Fibroblast of the aortic adventitia (primary cell): ENCODE measurements around the gene PLOD3. TPM values are rescaled to one million over a fixed set of nuclear protein-coding genes. Genes with fewer than 3 reads are reported as not detected.
A peak's percentile ranks its signal among the peaks of the same experiment; 100 is the strongest.

ENCODE experiments used
- DNase-seq: peaks from one replicate; pipeline ENCODE4 v3.0.0-alpha.2; 2010; ENCODE audit warnings: low read depth
- H3K4me3 ChIP-seq: 2 replicates; pipeline ENCODE4 v1.5.1; 2011; ENCODE audit warnings: low read depth, mild to moderate bottlenecking, control low read depth, low read length, moderate library complexity
- CTCF ChIP-seq: IDR thresholded peaks from 2 replicates; pipeline ENCODE4 v1.5.1; 2011; ENCODE audit warnings: mild to moderate bottlenecking, low read length, control low read depth, inconsistent platforms; ENCODE audit not compliant: insufficient read depth
- total RNA-seq: library from RNA; depleted of rRNA; stranded (reverse); fragments of >200 nt; gene quantifications from 2 replicates; pipeline ENCODE4 v1.2.3, GENCODE V29; 2012; ENCODE audit warnings: low replicate concordance

The PLOD3 gene
- total RNA-seq, 1 donor = 45.5 TPM

GRCh38 chr7:101226721-101227120, 9.3 kb upstream of the PLOD3 start:
- TF ChIP-seq CTCF = no peak
- peak; percentile 13 for DNase-seq
- H3K4me3 ChIP-seq = no peak overlapping the region

GRCh38 chr7:101225650-101226049, 8.3 kb upstream of the PLOD3 start:
- no peak overlapping the region for H3K4me3 ChIP-seq
- TF ChIP-seq CTCF = no peak
- DNase-seq = no peak

- no peak for TF ChIP-seq CTCF
- no peak for DNase-seq
- H3K4me3 ChIP-seq = no peak overlapping the region
Measured at GRCh38 chr7:101223528-101223927, 6.1 kb upstream of the PLOD3 start.

GRCh38 chr7:101222275-101222830, 5.0 kb upstream of the PLOD3 start:
- no peak for TF ChIP-seq CTCF
- no peak overlapping the region for H3K4me3 ChIP-seq
- DNase-seq = no peak

- TF ChIP-seq CTCF = no peak
- H3K4me3 ChIP-seq = no peak overlapping the region
- DNase-seq = no peak
Measured at GRCh38 chr7:101220295-101220694, 2.9 kb upstream of the PLOD3 start.

GRCh38 chr7:101218236-101219125, 1.1 kb upstream of the PLOD3 start:
- no peak for TF ChIP-seq CTCF
- DNase-seq = peak; percentile 25
- peak overlapping the region; percentile 78 for H3K4me3 ChIP-seq
